ENCODE results near the gene KEAP1. TPM values are rescaled to one million over a fixed set of nuclear protein-coding genes. Genes with fewer than 3 reads are reported as not detected.

KEAP1 gene
- total RNA-seq, 1 donor from 2014 or later: 82.5 TPM

DNA sequence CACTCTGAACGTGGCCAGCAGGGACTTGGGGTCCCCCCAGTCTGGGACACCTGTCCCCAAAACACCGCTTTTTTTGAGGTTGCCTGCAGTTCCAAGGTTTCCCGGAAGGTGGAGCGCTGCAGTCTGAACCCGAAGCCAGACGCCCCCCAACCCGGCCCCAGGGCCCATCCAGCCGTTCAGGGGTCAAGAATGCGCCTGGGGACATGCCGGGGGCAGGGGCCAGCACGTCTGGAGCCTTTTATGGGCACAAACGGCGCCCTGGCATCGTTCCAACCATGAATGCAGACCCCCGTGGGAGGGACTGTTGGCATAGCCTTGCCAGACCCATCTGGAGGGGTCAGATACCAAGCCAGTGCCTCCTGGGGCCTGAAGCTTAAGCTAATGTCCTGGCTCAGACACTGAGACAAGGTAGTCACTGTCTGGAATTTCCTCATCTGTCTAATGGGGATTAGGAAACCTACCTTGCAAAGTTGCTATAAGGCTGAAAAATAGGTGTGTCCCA is 7.2 kb upstream of the KEAP1 start:
- Mint-ChIP-seq H3K9me3 (no peaks in the 10 kb centered on the region), H3K4me3 (no peak overlapping the region), H3K4me1 (peaks cover 5% of the 10 kb centered on the region), H3K36me3 (ENCODE audit: low read depth) (no peaks in the 10 kb centered on the region), H3K27ac (ENCODE audit: unreplicated experiment) (no peak overlapping the region), H3K27me3 (ENCODE audit: low read depth) (peaks cover 12% of the 10 kb centered on the region)
- DNase-seq (ENCODE audit: low read depth, low spot score): peak; percentile 66
- TF ChIP-seq, protein P1, sequence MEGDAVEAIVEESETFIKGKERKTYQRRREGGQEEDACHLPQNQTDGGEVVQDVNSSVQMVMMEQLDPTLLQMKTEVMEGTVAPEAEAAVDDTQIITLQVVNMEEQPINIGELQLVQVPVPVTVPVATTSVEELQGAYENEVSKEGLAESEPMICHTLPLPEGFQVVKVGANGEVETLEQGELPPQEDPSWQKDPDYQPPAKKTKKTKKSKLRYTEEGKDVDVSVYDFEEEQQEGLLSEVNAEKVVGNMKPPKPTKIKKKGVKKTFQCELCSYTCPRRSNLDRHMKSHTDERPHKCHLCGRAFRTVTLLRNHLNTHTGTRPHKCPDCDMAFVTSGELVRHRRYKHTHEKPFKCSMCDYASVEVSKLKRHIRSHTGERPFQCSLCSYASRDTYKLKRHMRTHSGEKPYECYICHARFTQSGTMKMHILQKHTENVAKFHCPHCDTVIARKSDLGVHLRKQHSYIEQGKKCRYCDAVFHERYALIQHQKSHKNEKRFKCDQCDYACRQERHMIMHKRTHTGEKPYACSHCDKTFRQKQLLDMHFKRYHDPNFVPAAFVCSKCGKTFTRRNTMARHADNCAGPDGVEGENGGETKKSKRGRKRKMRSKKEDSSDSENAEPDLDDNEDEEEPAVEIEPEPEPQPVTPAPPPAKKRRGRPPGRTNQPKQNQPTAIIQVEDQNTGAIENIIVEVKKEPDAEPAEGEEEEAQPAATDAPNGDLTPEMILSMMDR (conservative IDR thresholded peaks at IDR 0.05): peak; percentile 77

GRCh38 chr19:10508707-10509106 is 5.6 kb upstream of the KEAP1 start:
- Mint-ChIP-seq H3K27ac (ENCODE audit: unreplicated experiment) (no peak overlapping the region), H3K4me3 (no peak overlapping the region), H3K27me3 (ENCODE audit: low read depth) (peaks cover 9% of the 10 kb centered on the region), H3K9me3 (no peaks in the 10 kb centered on the region), H3K36me3 (ENCODE audit: low read depth) (no peaks in the 10 kb centered on the region), H3K4me1 (peaks cover 6% of the 10 kb centered on the region)
- no peak for DNase-seq (ENCODE audit: low read depth, low spot score)
- TF ChIP-seq, protein P1 (conservative IDR thresholded peaks at IDR 0.05): no peak

DNA sequence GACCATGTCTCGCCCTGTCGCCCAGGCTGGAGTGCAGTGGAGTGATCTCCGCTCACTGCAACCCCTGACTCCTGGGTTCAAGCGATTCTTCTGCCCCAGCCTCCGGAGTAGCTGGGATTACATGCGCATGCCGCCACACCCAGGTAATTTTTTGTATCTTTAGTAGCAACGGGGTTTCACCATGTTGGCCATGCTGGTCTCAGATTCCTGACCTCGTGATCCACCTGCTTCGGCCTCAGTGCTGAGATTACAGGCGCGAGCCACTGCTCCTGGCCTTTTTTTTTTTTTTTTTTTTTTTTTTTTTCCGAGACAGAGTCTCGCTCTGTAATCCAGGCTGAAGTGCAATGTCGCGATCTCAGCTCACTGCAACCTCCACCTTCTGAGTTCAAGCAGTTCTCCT is 4.9 kb upstream of the KEAP1 start:
- Mint-ChIP-seq H3K9me3 (no peaks in the 10 kb centered on the region), H3K4me1 (peaks cover 6% of the 10 kb centered on the region), H3K27ac (ENCODE audit: unreplicated experiment) (no peak overlapping the region), H3K27me3 (ENCODE audit: low read depth) (peaks cover 5% of the 10 kb centered on the region), H3K36me3 (ENCODE audit: low read depth) (no peaks in the 10 kb centered on the region), H3K4me3 (no peak overlapping the region)
- DNase-seq (ENCODE audit: low read depth, low spot score): no peak
- TF ChIP-seq, protein P1 (conservative IDR thresholded peaks at IDR 0.05): no peak

DNA sequence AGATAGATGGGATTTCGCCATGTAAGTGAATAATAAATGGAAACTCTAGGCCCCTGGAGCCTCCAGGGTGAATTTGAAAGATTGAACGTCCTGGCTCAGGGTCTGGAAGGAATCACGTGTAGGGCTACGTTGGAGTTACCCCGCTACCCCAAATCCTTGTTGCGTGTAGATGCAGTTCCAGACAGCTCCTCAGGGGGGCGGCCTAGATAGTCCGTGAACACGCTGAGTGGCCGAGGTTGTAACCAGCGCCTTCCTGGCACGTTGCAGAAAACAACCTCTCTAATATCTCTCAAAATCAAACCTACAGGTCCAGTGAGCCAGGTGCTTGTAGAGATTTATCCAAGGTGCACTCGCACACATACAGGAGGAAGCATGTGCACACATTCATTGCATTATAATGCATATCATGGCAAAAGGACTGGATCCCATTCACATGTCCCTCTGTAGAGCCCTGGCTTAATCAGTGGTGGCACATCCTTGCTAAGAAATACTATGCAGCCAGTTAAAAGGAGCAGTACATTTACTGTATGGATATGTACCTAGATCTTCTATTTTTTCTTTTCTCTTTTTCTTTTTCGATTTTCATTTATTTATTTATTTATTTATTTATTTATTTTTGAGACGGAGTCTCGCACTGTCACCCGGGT is 2.5 kb upstream of the KEAP1 start:
- no peak overlapping the region for H3K27ac Mint-ChIP-seq (ENCODE audit: unreplicated experiment)

DNA sequence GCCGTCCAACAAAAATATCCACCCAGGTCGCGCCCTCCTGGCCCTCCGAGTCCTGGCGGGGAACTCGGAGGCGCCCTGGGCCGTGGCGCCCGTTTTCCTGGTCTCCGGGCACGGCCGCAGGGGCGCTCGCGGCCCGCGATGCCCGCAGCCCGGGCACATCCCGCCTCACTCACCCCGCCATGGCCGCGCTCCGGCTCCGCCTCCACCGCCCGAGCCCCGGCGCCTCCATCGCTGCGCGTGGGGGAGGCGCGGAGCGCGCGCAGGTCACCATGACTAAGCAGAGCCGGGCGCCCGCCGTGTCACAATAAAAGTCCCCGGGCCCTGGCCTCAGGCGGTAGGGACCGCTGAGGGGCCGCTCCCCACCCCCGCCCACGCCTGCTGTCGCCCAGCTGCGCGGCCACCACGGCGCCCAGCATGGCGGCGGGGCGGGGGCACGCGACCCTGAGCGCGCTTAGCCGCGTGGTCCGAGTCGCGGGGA is 593 bp downstream of the KEAP1 start:
- TF ChIP-seq, protein P1 (conservative IDR thresholded peaks at IDR 0.05): no peak
- Mint-ChIP-seq H3K27ac (ENCODE audit: unreplicated experiment) (peak overlapping the region; percentile 94), H3K4me3 (peak overlapping the region; percentile 91)

More for the DNA sequence above, 2.5 kb upstream of the KEAP1 start:
- H3K27me3 Mint-ChIP-seq (ENCODE audit: low read depth): peaks cover 4% of the 10 kb centered on the region
- H3K36me3 Mint-ChIP-seq (ENCODE audit: low read depth): no peaks in the 10 kb centered on the region
- TF ChIP-seq, protein P1 (conservative IDR thresholded peaks at IDR 0.05): peak; percentile 80
- no peaks in the 10 kb centered on the region for H3K9me3 Mint-ChIP-seq
- peak overlapping the region; percentile 86 for H3K4me3 Mint-ChIP-seq
- peak; percentile 76 for DNase-seq (ENCODE audit: low read depth, low spot score)
- peaks cover 10% of the 10 kb centered on the region for H3K4me1 Mint-ChIP-seq

More for the DNA sequence above, 593 bp downstream of the KEAP1 start:
- H3K4me1 Mint-ChIP-seq: peaks cover 16% of the 10 kb centered on the region
- H3K9me3 Mint-ChIP-seq: no peaks in the 10 kb centered on the region
- H3K36me3 Mint-ChIP-seq (ENCODE audit: low read depth): peaks cover 6% of the 10 kb centered on the region
- DNase-seq (ENCODE audit: low read depth, low spot score): peak; percentile 90
- peaks cover 4% of the 10 kb centered on the region for H3K27me3 Mint-ChIP-seq (ENCODE audit: low read depth)
